Bronchial epithelial cell (primary cell): ENCODE data around the gene ZCCHC14. TPM values are rescaled to one million over a fixed set of nuclear protein-coding genes. Genes with fewer than 3 reads are reported as not detected.

Source experiments
- DNase-seq: peaks from one replicate; pipeline ENCODE4 v3.0.0-alpha.2; 2010; ENCODE audit warnings: low read depth
- FAIRE-seq: peaks from 2 replicates; lab custom pipeline; 2011; peaks lifted over from hg19 to GRCh38; lab: Jason Lieb, UNC
- H3K27me3 ChIP-seq: 2 replicates; pipeline ENCODE4 v1.5.1; 2011; ENCODE audit warnings: low read length; ENCODE audit not compliant: control insufficient read depth, insufficient read depth
- H3K36me3 ChIP-seq: 2 replicates; pipeline ENCODE4 v1.5.1; 2011; ENCODE audit warnings: low read length; ENCODE audit not compliant: control insufficient read depth, insufficient read depth
- H3K4me3 ChIP-seq: 2 replicates; pipeline ENCODE4 v1.5.1; 2011; ENCODE audit warnings: mild to moderate bottlenecking, low read depth, low read length, control low read depth
- total RNA-seq: library from RNA; depleted of rRNA; stranded (reverse); fragments of >200 nt; gene quantifications from 2 replicates; pipeline ENCODE4 v1.2.1, GENCODE V29; 2014
- TF ChIP-seq, protein P1 (sequence below): IDR thresholded peaks from 2 replicates; pipeline ENCODE4 v1.5.1; 2011; ENCODE audit warnings: mild to moderate bottlenecking, moderate library complexity, low read length, control low read depth, inconsistent platforms; ENCODE audit not compliant: insufficient read depth, severe bottlenecking

ZCCHC14 gene
- total RNA-seq, 1 donor from 2014 or later: 2.9 TPM

DNA sequence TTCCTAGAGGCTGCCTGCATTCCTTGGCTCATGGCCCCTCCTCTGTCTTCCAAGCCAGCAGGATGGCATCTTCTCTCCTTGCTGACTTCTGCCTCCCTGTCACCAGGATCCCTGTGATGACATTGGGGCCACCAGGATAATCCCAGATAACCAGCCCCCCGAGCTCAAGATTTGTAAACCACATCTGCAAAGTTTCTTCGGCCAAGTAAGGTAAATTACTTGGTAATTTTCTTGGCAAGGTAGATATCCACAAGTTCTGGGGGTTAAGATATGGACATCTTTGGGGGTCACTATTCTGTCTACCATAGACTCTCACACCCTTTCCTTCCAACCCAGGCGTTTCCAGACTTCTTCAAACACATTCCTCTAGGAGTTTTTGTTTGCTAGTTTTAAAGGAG, 42.6 kb upstream of the ZCCHC14 start:
- DNase-seq (no peak), FAIRE-seq (no peak)
- TF ChIP-seq, protein P1, sequence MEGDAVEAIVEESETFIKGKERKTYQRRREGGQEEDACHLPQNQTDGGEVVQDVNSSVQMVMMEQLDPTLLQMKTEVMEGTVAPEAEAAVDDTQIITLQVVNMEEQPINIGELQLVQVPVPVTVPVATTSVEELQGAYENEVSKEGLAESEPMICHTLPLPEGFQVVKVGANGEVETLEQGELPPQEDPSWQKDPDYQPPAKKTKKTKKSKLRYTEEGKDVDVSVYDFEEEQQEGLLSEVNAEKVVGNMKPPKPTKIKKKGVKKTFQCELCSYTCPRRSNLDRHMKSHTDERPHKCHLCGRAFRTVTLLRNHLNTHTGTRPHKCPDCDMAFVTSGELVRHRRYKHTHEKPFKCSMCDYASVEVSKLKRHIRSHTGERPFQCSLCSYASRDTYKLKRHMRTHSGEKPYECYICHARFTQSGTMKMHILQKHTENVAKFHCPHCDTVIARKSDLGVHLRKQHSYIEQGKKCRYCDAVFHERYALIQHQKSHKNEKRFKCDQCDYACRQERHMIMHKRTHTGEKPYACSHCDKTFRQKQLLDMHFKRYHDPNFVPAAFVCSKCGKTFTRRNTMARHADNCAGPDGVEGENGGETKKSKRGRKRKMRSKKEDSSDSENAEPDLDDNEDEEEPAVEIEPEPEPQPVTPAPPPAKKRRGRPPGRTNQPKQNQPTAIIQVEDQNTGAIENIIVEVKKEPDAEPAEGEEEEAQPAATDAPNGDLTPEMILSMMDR: no peak
- no peak overlapping the region for H3K4me3 ChIP-seq
- H3K27me3 ChIP-seq: peaks cover 5% of the 10 kb centered on the region
- H3K36me3 ChIP-seq: no peaks in the 10 kb centered on the region

GRCh38 chr16:87534751-87535150, 41.9 kb upstream of the ZCCHC14 start:
- Histone ChIP-seq H3K36me3 (no peaks in the 10 kb centered on the region), H3K27me3 (no peaks in the 10 kb centered on the region), H3K4me3 (no peak overlapping the region)
- FAIRE-seq (no peak), DNase-seq (no peak)
- TF ChIP-seq, protein P1: no peak

GRCh38 chr16:87534030-87534653, 41.3 kb upstream of the ZCCHC14 start:
- no peak for FAIRE-seq

DNA sequence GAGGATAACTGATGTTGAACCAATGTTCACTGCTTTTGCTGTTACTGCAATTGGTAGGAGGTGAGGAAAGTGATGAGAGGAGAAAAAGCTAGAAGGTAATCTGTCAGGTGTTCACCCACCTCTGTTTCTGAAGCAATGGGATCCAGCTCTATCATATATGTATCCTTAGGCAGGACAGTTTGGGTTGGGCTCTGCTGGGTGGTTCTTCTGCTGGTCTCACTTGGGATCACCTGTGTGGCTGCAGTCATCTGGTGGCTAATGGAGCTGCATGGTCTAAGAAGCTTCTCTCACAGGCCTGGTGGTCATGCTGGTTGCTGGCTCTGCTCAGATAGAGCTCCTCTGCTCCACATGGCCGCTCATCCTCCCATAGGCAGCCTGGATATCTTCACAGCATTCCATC, 40.2 kb upstream of the ZCCHC14 start:
- Histone ChIP-seq H3K36me3 (no peaks in the 10 kb centered on the region), H3K27me3 (no peaks in the 10 kb centered on the region), H3K4me3 (no peak overlapping the region)
- FAIRE-seq: no peak
- no peak for DNase-seq
- TF ChIP-seq, protein P1: no peak

More at GRCh38 chr16:87534030-87534653, 41.3 kb upstream of the ZCCHC14 start:
- DNase-seq: no peak
- TF ChIP-seq, protein P1: no peak
- no peaks in the 10 kb centered on the region for H3K36me3 ChIP-seq
- no peaks in the 10 kb centered on the region for H3K27me3 ChIP-seq
- no peak overlapping the region for H3K4me3 ChIP-seq

GRCh38 chr16:87531418-87531817, 38.6 kb upstream of the ZCCHC14 start:
- no peak for FAIRE-seq
- no peak for DNase-seq
- no peaks in the 10 kb centered on the region for H3K27me3 ChIP-seq

More at GRCh38 chr16:87531418-87531817, 38.6 kb upstream of the ZCCHC14 start:
- H3K36me3 ChIP-seq: no peaks in the 10 kb centered on the region
- TF ChIP-seq, protein P1: no peak
- H3K4me3 ChIP-seq: no peak overlapping the region
